Gastrocnemius medialis (tissue), 4 donors: ENCODE results near the gene MRPS31. TPM values are rescaled to one million over a fixed set of nuclear protein-coding genes. Genes with fewer than 3 reads are reported as not detected.
"Not testable (repeated sequence)": the region's sequence is repeated elsewhere in the genome, so short reads cannot be mapped to it uniquely, and the experiment has no call there.

Source experiments
- ATAC-seq, 2 donors: fragments of 150-250 bp; one replicate each; pipeline ENCODE4 v1.9.1; 2016
- DNase-seq, 2 donors: peaks; one replicate each; pipeline ENCODE4 v3.0.0-alpha.2; 2019
- H3K27ac ChIP-seq, 4 donors: fragments of 200-600 bp; sonication (generic); 1 replicate in 1 of 4; 2 replicates in 3 of 4; pipeline ENCODE4 v1.5.1; 2016 to 2018; ENCODE audit warnings: mild to moderate bottlenecking in 2 of 4, moderate library complexity in 1 of 4
- H3K27me3 ChIP-seq, 3 donors: fragments of 200-600 bp; sonication (generic) in 2 of 3; 1 replicate in 1 of 3; 2 replicates in 2 of 3; pipeline versions ENCODE4 v1.5.1 to v1.6.0; 2016 to 2019; ENCODE audit warnings: mild to moderate bottlenecking in 1 of 3, moderate library complexity in 1 of 3
- H3K36me3 ChIP-seq, 2 donors: fragments of 200-600 bp; sonication (generic) in 1 of 2; one replicate each; pipeline ENCODE4 v1.5.1; 2017 to 2018
- H3K4me1 ChIP-seq, 2 donors: fragments of 200-600 bp; sonication (generic) in 1 of 2; one replicate each; pipeline ENCODE4 v1.5.1; 2016 to 2017; ENCODE audit warnings: mild to moderate bottlenecking in 2 of 2
- H3K4me3 ChIP-seq, 4 donors: fragments of 200-600 bp; sonication (generic) in 3 of 4; 1 replicate in 1 of 4; 2 replicates in 3 of 4; pipeline ENCODE4 v1.5.1; 2016 to 2019; ENCODE audit warnings: mild to moderate bottlenecking in 2 of 4
- H3K9me3 ChIP-seq, 3 donors: fragments of 200-600 bp; sonication (generic) in 2 of 3; 1 replicate in 1 of 3; 2 replicates in 2 of 3; pipeline ENCODE4 v1.5.1; 2016 to 2019
- POLR2A ChIP-seq, 2 donors: fragments of 450-650 bp; IDR thresholded peaks; one replicate each; pipeline ENCODE4 v1.6.1; 2017; ENCODE audit warnings: antibody characterized with exemption in 2 of 2, mild to moderate bottlenecking in 2 of 2, moderate library complexity in 2 of 2
- in situ Hi-C, 4 donors: fragments of 200-750 bp; cut with MboI; loops; one replicate each; pipeline versions ENCODE4 v1.15.0 to v1.8.0; 2017; ENCODE audit warnings: low sequenced_read_pairs in 4 of 4
- intact Hi-C: fragments of 100-400 bp; cut with DNase I; formaldehyde crosslinking; loops from one replicate; pipeline ENCODE4 v1.15.1; 2023; ENCODE audit warnings: low total_unique reads
- total RNA-seq, 4 donors: library from RNA; depleted of rRNA; stranded (reverse); fragments of >200 nt; gene quantifications; one replicate each; pipeline versions ENCODE4 v1.1.0 to v1.2.3, GENCODE V29; 2016
- TF ChIP-seq, protein P1 (sequence below), 5 experiments: fragments of 450-650 bp in 3 of 5; fragments of 200-600 bp in 2 of 5; sonication (generic) in 2 of 5; IDR thresholded peaks in 4 of 5; conservative IDR thresholded peaks in 1 of 5; 1 replicate in 4 of 5; 2 replicates in 1 of 5; pipeline ENCODE4 v1.5.1; 2016 to 2019; ENCODE audit warnings: antibody characterized with exemption in 5 of 5, mild to moderate bottlenecking in 3 of 5, moderate library complexity in 3 of 5

Gene MRPS31
- total RNA-seq, 4 donors from 2014 or later = 21.0 to 29.5 (median 24.8) TPM

DNA sequence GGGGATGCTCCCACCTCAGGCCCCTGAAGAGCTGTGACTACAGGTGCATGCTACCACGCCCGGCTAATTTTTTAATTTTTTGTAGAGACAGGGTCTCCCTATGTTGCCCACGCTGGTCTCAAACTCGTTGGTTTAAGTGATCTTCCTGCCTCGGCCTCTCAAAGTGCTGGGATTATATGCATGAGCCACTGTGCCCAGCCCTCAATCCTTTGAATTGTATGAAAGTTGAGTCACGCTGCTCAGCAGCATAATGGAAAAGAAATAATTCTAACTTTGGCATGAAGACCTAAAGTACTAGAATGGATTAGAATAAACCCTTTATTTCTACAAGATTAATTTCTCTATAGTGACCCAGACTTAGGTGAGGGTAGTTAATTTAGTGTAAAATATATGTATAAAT lies 42.4 kb downstream of the MRPS31 start:
- no peak for TF ChIP-seq POLR2A (IDR thresholded peaks at IDR 0.05)
- TF ChIP-seq, protein P1, sequence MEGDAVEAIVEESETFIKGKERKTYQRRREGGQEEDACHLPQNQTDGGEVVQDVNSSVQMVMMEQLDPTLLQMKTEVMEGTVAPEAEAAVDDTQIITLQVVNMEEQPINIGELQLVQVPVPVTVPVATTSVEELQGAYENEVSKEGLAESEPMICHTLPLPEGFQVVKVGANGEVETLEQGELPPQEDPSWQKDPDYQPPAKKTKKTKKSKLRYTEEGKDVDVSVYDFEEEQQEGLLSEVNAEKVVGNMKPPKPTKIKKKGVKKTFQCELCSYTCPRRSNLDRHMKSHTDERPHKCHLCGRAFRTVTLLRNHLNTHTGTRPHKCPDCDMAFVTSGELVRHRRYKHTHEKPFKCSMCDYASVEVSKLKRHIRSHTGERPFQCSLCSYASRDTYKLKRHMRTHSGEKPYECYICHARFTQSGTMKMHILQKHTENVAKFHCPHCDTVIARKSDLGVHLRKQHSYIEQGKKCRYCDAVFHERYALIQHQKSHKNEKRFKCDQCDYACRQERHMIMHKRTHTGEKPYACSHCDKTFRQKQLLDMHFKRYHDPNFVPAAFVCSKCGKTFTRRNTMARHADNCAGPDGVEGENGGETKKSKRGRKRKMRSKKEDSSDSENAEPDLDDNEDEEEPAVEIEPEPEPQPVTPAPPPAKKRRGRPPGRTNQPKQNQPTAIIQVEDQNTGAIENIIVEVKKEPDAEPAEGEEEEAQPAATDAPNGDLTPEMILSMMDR (IDR thresholded peaks at IDR 0.05 in 4 of 5, conservative IDR thresholded peaks at IDR 0.05 in 1 of 5) = no peak
- ATAC-seq (no peak), DNase-seq (no peak)
- Histone ChIP-seq H3K36me3 (peaks cover 0 to 37% of the 10 kb centered on the region in 2 donors), H3K4me1 (no peaks in the 10 kb centered on the region), H3K9me3 (no peaks in the 10 kb centered on the region), H3K4me3 (no peak overlapping the region), H3K27me3 (no peaks in the 10 kb centered on the region), H3K27ac (no peak overlapping the region)
- in situ Hi-C loops (no loop called here), intact Hi-C loops (no loop called here)

DNA sequence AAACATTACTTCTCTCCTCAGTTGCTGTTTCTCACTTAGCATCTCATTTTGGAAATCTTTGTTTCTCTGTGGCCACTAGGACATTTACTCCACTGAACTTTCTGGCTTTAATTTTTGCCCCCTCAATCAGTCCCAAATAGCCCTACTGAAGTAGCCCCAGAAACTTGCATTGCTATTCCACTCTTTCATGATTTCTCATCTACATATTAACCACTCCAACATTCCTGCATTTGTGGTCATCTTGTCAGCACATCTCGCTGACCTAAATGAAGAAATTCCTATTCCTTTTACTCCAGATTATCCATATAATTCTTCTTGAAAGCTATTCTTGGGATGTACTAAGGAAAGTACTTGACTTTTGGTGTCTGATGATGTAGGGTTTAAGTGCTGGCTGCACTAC lies 56.6 kb downstream of the MRPS31 start:
- not testable (repeated sequence) for ATAC-seq, DNase-seq

DNA sequence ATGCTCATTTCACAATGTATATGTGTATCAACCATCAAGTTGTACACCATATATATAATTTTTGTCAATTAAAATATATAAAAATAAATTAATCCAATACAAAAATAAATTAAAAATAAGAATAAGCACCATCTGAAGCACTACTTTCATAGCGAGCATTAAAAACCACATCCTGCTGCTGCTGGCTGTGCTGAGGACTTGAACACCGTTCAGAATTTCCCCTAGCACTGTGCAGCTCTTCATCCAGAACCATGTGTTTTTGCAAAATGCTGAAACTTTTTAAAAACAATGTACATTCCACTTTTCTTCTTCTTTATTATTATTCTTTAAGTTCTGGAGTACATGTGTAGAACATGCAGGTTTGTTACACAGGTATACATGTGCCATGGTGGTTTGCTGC lies 64.6 kb downstream of the MRPS31 start:
- no peaks in the 10 kb centered on the region for H3K27me3 ChIP-seq
- no peaks in the 10 kb centered on the region for H3K36me3 ChIP-seq
- no peak overlapping the region for H3K27ac ChIP-seq
- H3K4me1 ChIP-seq = no peaks in the 10 kb centered on the region
- in situ Hi-C loops = no loop called here
- intact Hi-C loops = no loop called here
- no peak for DNase-seq
- H3K9me3 ChIP-seq = peaks cover 0 to 5% (median 0%) of the 10 kb centered on the region in 3 donors
- H3K4me3 ChIP-seq = no peak overlapping the region
- TF ChIP-seq POLR2A (IDR thresholded peaks at IDR 0.05) = no peak
- TF ChIP-seq, protein P1 (IDR thresholded peaks at IDR 0.05 in 4 of 5, conservative IDR thresholded peaks at IDR 0.05 in 1 of 5) = no peak
- no peak for ATAC-seq

More for the DNA sequence above, 56.6 kb downstream of the MRPS31 start:
- H3K27ac ChIP-seq, H3K4me1 ChIP-seq, H3K9me3 ChIP-seq, in situ Hi-C loops, H3K27me3 ChIP-seq, intact Hi-C loops, H3K4me3 ChIP-seq: not testable (repeated sequence)
- H3K36me3 ChIP-seq = peaks cover 0 to 33% of the 10 kb centered on the region in 2 donors

DNA sequence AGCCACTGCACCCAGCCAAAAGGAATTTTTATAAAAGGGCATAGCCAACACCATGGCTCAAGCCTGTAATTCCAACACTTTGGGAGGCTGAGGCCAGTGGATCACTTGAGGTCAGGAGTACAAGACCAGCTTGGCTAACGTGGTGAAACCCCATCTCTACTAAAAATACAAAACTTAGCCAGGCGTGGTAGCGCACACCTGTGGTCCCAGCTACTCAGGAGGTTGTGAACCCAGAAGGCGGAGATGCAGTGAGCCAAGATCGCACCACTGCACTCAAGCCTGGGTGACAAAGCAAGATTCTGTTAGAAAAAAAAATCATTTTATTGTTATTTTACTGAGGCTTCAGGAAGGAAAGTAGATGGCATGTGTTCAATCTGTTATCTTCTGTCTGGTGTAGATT lies 73.3 kb downstream of the MRPS31 start:
- no peaks in the 10 kb centered on the region for H3K36me3 ChIP-seq
- no peak overlapping the region for H3K27ac ChIP-seq
- H3K27me3 ChIP-seq = no peaks in the 10 kb centered on the region
- ATAC-seq (no peak), DNase-seq (no peak)
- intact Hi-C loops (no loop called here), in situ Hi-C loops (loop anchor here in 2 of 4 donors (10.0 to 25.0 kb wide), 3 partner anchors 760 to 1010 kb away; no protein-coding TSS in a partner anchor)
- H3K4me1 ChIP-seq = no peaks in the 10 kb centered on the region
- H3K9me3 ChIP-seq = no peaks in the 10 kb centered on the region
- TF ChIP-seq, protein P1 (IDR thresholded peaks at IDR 0.05 in 4 of 5, conservative IDR thresholded peaks at IDR 0.05 in 1 of 5) = no peak
- TF ChIP-seq POLR2A (IDR thresholded peaks at IDR 0.05) = no peak
- H3K4me3 ChIP-seq = no peak overlapping the region

DNA sequence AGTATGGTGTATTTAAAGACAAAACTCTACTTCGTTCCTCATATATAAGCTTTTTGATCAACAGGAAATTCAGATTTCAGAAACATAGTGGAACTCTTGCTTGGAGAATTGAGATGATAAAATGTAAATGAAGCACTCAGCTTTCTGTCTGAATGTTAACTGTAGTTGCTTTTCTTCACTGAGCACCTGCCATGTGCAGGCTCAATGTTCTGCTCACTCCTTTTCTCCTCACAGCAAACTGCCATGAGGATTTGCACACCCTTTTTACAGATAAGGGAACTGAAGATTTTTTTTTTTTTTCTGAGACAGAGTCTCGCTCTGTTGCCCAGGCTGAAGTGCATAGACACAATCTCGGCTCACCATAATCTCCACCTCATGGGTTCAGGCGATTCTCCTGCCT lies 76.6 kb downstream of the MRPS31 start:
- H3K27me3 ChIP-seq = no peaks in the 10 kb centered on the region
- H3K36me3 ChIP-seq = no peaks in the 10 kb centered on the region
- H3K9me3 ChIP-seq = no peaks in the 10 kb centered on the region
- DNase-seq (no peak), ATAC-seq (no peak)
- no peak for TF ChIP-seq POLR2A (IDR thresholded peaks at IDR 0.05)
- TF ChIP-seq, protein P1 (IDR thresholded peaks at IDR 0.05 in 4 of 5, conservative IDR thresholded peaks at IDR 0.05 in 1 of 5) = no peak
- in situ Hi-C loops = loop anchor here in 3 of 4 donors (5.0 to 25.0 kb wide), 4 partner anchors 757 to 1007 kb away; no protein-coding TSS in a partner anchor
- H3K4me1 ChIP-seq = no peaks in the 10 kb centered on the region
- no peak overlapping the region for H3K4me3 ChIP-seq
- intact Hi-C loops = no loop called here
- no peak overlapping the region for H3K27ac ChIP-seq
